OCI-LY7 (cell line): ENCODE data around the gene HSPA12A. TPM values are rescaled to one million over a fixed set of nuclear protein-coding genes. Genes with fewer than 3 reads are reported as not detected.

Experiments used
- BruUV-seq: library from RNA; stranded (reverse); fragments of 400-500 nt; replicated peaks from 2 replicates; lab custom pipeline; 2021; lab: Mats Ljungman, UMichigan
- CTCF ChIA-PET: fragments of 300-600 bp; sonication (Branson Sonifier 250); formaldehyde crosslinking; loops from one replicate; lab custom pipeline; 2022; ENCODE audit warnings: antibody characterized with exemption; ENCODE audit not compliant: unreplicated experiment; lab: Charles Lee
- POLR2A ChIA-PET: fragments of 300-600 bp; sonication (Branson Sonifier 250); formaldehyde crosslinking; loops from one replicate; lab custom pipeline; 2022; ENCODE audit warnings: antibody characterized with exemption; lab: Charles Lee
- DNase-seq: peaks from one replicate; pipeline ENCODE4 v3.0.0-alpha.2; 2015; ENCODE audit warnings: low spot score
- H2AFZ ChIP-seq: fragments of 200-600 bp; sonication (generic), shearing (Covaris generic); 2 replicates; pipeline ENCODE4 v1.6.1; 2014; ENCODE audit warnings: mild to moderate bottlenecking, antibody characterized with exemption, low read length, moderate library complexity
- H3K27ac ChIP-seq: fragments of 200-600 bp; sonication (generic); 2 replicates; pipeline ENCODE4 v1.5.1; 2014; ENCODE audit warnings: mixed run types, low read depth, mild to moderate bottlenecking, moderate library complexity, low read length, inconsistent platforms; ENCODE audit not compliant: poor library complexity, severe bottlenecking
- H3K36me3 ChIP-seq: fragments of 200-600 bp; sonication (generic); 2 replicates; pipeline ENCODE4 v1.6.1; 2014; ENCODE audit warnings: mild to moderate bottlenecking, antibody characterized with exemption, low read length, moderate library complexity, mixed read lengths; ENCODE audit not compliant: insufficient read depth
- H3K4me1 ChIP-seq: fragments of 200-600 bp; sonication (generic); 2 replicates; pipeline ENCODE4 v1.5.1; 2014; ENCODE audit warnings: mild to moderate bottlenecking, low read length; ENCODE audit not compliant: insufficient read depth, poor library complexity, severe bottlenecking
- H3K4me2 ChIP-seq: fragments of 200-600 bp; sonication (generic); 2 replicates; pipeline ENCODE4 v1.6.1; 2014; ENCODE audit warnings: mild to moderate bottlenecking, low read length
- H3K4me3 ChIP-seq: fragments of 200-600 bp; sonication (generic); 2 replicates; pipeline ENCODE4 v1.5.1; 2014; ENCODE audit warnings: mild to moderate bottlenecking, low read depth, low read length; ENCODE audit not compliant: poor library complexity, severe bottlenecking
- H3K79me2 ChIP-seq: fragments of 200-600 bp; sonication (generic); 2 replicates; pipeline ENCODE4 v1.6.1; 2016; ENCODE audit warnings: low read depth, mild to moderate bottlenecking, low read length, moderate library complexity, mixed read lengths; ENCODE audit not compliant: insufficient read depth
- H3K9me2 ChIP-seq: fragments of 200-600 bp; sonication (generic); 2 replicates; pipeline ENCODE4 v1.6.1; 2016; ENCODE audit warnings: mild to moderate bottlenecking, low read length, mixed read lengths; ENCODE audit not compliant: insufficient read depth
- H3K9me3 ChIP-seq: fragments of 200-600 bp; sonication (generic); 2 replicates; pipeline ENCODE4 v1.6.1; 2014; ENCODE audit warnings: mild to moderate bottlenecking, mixed run types, low read length, mixed read lengths
- H4K20me1 ChIP-seq: fragments of 200-600 bp; sonication (generic); 2 replicates; pipeline ENCODE4 v1.6.1; 2014; ENCODE audit warnings: mild to moderate bottlenecking, antibody characterized with exemption, low read length, moderate library complexity, mixed read lengths; ENCODE audit not compliant: insufficient read depth
- EZH2phosphoT487 ChIP-seq: fragments of 200-600 bp; sonication (generic); IDR thresholded peaks from 2 replicates; pipeline ENCODE4 v1.6.1; 2018; ENCODE audit warnings: low read depth, borderline replicate concordance, mild to moderate bottlenecking, mixed run types, antibody characterized with exemption, low read length, moderate library complexity, mixed read lengths
- intact Hi-C: fragments of 100-400 bp; cut with micrococcal nuclease; formaldehyde crosslinking; loops from one replicate; pipeline ENCODE4 v1.10.0; 2022; ENCODE audit not compliant: unreplicated experiment
- total RNA-seq, 2 experiments: library from RNA; depleted of rRNA in 1 of 2; stranded (reverse); fragments of >200 nt in 1 of 2; shearing (Covaris generic) in 1 of 2; gene quantifications; 2 replicates each; pipeline ENCODE4 v1.2.3, GENCODE V29; 2014 to 2022
- TF ChIP-seq, protein P1 (sequence below): fragments of 200-600 bp; sonication (generic); conservative IDR thresholded peaks from 2 replicates; pipeline ENCODE4 v1.5.1; 2014; ENCODE audit warnings: mild to moderate bottlenecking, antibody characterized with exemption, low read length, moderate library complexity, mixed read lengths

The HSPA12A gene
- total RNA-seq, 2 experiments from 2014 or later, result 3.7 TPM; not detected in 1

DNA sequence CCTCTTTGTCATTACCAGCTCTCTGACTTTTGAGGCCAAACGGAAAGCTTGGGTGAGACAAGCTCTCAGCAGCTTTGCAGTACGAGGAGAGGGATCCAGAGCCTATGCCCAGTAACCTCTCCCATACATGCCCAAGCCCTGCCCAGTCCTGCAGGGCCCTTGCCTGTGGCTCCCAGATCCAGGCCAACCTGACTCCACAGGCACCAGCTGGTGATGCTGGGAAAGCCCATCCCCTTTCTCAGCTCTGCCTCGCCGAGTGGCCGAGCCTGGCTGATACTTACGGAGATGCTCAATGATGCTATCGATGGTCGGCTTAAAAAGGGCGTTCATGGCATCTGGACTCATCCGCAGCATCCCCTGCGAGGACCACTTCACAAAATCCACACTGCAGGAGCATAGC lies 66.2 kb downstream of the HSPA12A start:
- Histone ChIP-seq H3K36me3 (no peaks in the 10 kb centered on the region), H3K4me1 (no peaks in the 10 kb centered on the region), H3K27ac (no peak overlapping the region), H3K79me2 (no peaks in the 10 kb centered on the region), H4K20me1 (no peaks in the 10 kb centered on the region), H3K4me3 (no peak overlapping the region), H3K4me2 (no peak overlapping the region), H3K9me2 (no peaks in the 10 kb centered on the region), H2AFZ (no peak overlapping the region), H3K9me3 (no peaks in the 10 kb centered on the region)
- no peak for DNase-seq
- ChIA-PET CTCF (no interaction called here), POLR2A (no interaction called here)
- TF ChIP-seq, protein P1, sequence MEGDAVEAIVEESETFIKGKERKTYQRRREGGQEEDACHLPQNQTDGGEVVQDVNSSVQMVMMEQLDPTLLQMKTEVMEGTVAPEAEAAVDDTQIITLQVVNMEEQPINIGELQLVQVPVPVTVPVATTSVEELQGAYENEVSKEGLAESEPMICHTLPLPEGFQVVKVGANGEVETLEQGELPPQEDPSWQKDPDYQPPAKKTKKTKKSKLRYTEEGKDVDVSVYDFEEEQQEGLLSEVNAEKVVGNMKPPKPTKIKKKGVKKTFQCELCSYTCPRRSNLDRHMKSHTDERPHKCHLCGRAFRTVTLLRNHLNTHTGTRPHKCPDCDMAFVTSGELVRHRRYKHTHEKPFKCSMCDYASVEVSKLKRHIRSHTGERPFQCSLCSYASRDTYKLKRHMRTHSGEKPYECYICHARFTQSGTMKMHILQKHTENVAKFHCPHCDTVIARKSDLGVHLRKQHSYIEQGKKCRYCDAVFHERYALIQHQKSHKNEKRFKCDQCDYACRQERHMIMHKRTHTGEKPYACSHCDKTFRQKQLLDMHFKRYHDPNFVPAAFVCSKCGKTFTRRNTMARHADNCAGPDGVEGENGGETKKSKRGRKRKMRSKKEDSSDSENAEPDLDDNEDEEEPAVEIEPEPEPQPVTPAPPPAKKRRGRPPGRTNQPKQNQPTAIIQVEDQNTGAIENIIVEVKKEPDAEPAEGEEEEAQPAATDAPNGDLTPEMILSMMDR, result no peak
- no peak for TF ChIP-seq EZH2phosphoT487
- no TSS peak for BruUV-seq
- intact Hi-C loops, result no loop called here

- no peaks in the 10 kb centered on the region for H3K36me3 ChIP-seq
- TF ChIP-seq, protein P1, result no peak
- no peak for TF ChIP-seq EZH2phosphoT487
- H3K4me3 ChIP-seq, result no peak overlapping the region
- no TSS peak for BruUV-seq
- H4K20me1 ChIP-seq, result no peaks in the 10 kb centered on the region
- POLR2A ChIA-PET, result no interaction called here
- H3K4me2 ChIP-seq, result no peak overlapping the region
- CTCF ChIA-PET, result no interaction called here
- H3K27ac ChIP-seq, result no peak overlapping the region
- no peaks in the 10 kb centered on the region for H3K4me1 ChIP-seq
- H3K79me2 ChIP-seq, result no peaks in the 10 kb centered on the region
- no peak overlapping the region for H2AFZ ChIP-seq
- no peaks in the 10 kb centered on the region for H3K9me3 ChIP-seq
- intact Hi-C loops, result no loop called here
- no peaks in the 10 kb centered on the region for H3K9me2 ChIP-seq
- no peak for DNase-seq
Measured at GRCh38 chr10:116674901-116675423, 67.4 kb downstream of the HSPA12A start.

- BruUV-seq, result no TSS peak
- Histone ChIP-seq H3K4me2 (no peak overlapping the region), H3K9me2 (no peaks in the 10 kb centered on the region), H3K79me2 (no peaks in the 10 kb centered on the region), H3K27ac (no peak overlapping the region), H2AFZ (no peak overlapping the region), H3K4me3 (no peak overlapping the region), H3K36me3 (no peaks in the 10 kb centered on the region), H4K20me1 (no peaks in the 10 kb centered on the region), H3K4me1 (no peaks in the 10 kb centered on the region), H3K9me3 (no peaks in the 10 kb centered on the region)
- DNase-seq, result no peak
- ChIA-PET CTCF (no interaction called here), POLR2A (no interaction called here)
- intact Hi-C loops, result no loop called here
- TF ChIP-seq EZH2phosphoT487, result no peak
- TF ChIP-seq, protein P1, result no peak
Measured at GRCh38 chr10:116673866-116674265, 68.5 kb downstream of the HSPA12A start.
